Measurements from ENCODE around the gene ANKRD2.
"Not testable (repeated sequence)": the region's sequence is repeated elsewhere in the genome, so short reads cannot be mapped to it uniquely, and the experiment has no call there.

ANKRD2 gene

GRCh38 chr10:97547271-97547600 lies 25.3 kb upstream of the ANKRD2 start:
- DNase-seq (ENCODE audit: low spot score), result no peak

- no peak for DNase-seq (ENCODE audit: low spot score)
Observed at GRCh38 chr10:97547962-97548361, 24.6 kb upstream of the ANKRD2 start.

GRCh38 chr10:97548828-97549455 lies 23.6 kb upstream of the ANKRD2 start:
- DNase-seq (ENCODE audit: low spot score), result no peak

- DNase-seq (ENCODE audit: low spot score), result no peak
Observed at GRCh38 chr10:97549587-97550322, 22.8 kb upstream of the ANKRD2 start.

GRCh38 chr10:97550336-97551149 lies 22.0 kb upstream of the ANKRD2 start:
- DNase-seq (ENCODE audit: low spot score), result no peak

- DNase-seq (ENCODE audit: low spot score), result no peak
Observed at GRCh38 chr10:97551271-97551670, 21.3 kb upstream of the ANKRD2 start.

GRCh38 chr10:97553575-97554031 lies 19.0 kb upstream of the ANKRD2 start:
- no peak for DNase-seq (ENCODE audit: low spot score)

GRCh38 chr10:97554336-97554735 lies 18.2 kb upstream of the ANKRD2 start:
- DNase-seq (ENCODE audit: low spot score), result not testable (repeated sequence)

- not testable (repeated sequence) for DNase-seq (ENCODE audit: low spot score)
Observed at GRCh38 chr10:97555541-97555940, 17.0 kb upstream of the ANKRD2 start.

- DNase-seq (ENCODE audit: low spot score), result not testable (repeated sequence)
Observed at GRCh38 chr10:97560731-97561381, 11.7 kb upstream of the ANKRD2 start.

GRCh38 chr10:97561386-97562077 lies 11.0 kb upstream of the ANKRD2 start:
- DNase-seq (ENCODE audit: low spot score), result not testable (repeated sequence)

GRCh38 chr10:97562329-97562728 lies 10.2 kb upstream of the ANKRD2 start:
- DNase-seq (ENCODE audit: low spot score), result not testable (repeated sequence)

GRCh38 chr10:97563337-97563736 lies 9.2 kb upstream of the ANKRD2 start:
- no peak for DNase-seq (ENCODE audit: low spot score)

GRCh38 chr10:97564776-97565175 lies 7.8 kb upstream of the ANKRD2 start:
- DNase-seq (ENCODE audit: low spot score), result no peak

GRCh38 chr10:97566336-97566996 lies 6.1 kb upstream of the ANKRD2 start:
- no peak for DNase-seq (ENCODE audit: low spot score)

- no peak for DNase-seq (ENCODE audit: low spot score)
Observed at GRCh38 chr10:97567891-97568290, 4.7 kb upstream of the ANKRD2 start.

- DNase-seq (ENCODE audit: low spot score), result no peak
Observed at GRCh38 chr10:97570146-97570788, 2.3 kb upstream of the ANKRD2 start.

GRCh38 chr10:97570789-97571471 lies 1.6 kb upstream of the ANKRD2 start:
- DNase-seq (ENCODE audit: low spot score), result no peak

GRCh38 chr10:97571622-97572021 lies 957 bp upstream of the ANKRD2 start:
- DNase-seq (ENCODE audit: low spot score), result no peak

- DNase-seq (ENCODE audit: low spot score), result no peak
Observed at GRCh38 chr10:97573021-97573420, 442 bp downstream of the ANKRD2 start.
